HG02973 (cell line): Measurements from ENCODE around the gene DAPK2.
"Not testable (repeated sequence)": the region's sequence is repeated elsewhere in the genome, so short reads cannot be mapped to it uniquely, and the experiment has no call there.

Source experiments
- ATAC-seq: cut with Tn5 transposase; IDR thresholded peaks from one replicate; pipeline ENCODE4 v1.9.1; 2021; ENCODE audit warnings: moderate library complexity; ENCODE audit not compliant: unreplicated experiment

DAPK2 gene

GRCh38 chr15:64046421-64047153, at the start of gene DAPK2:
Gene DAPK2 (minus strand): TSS chr15:64046485. CDS start chr15:64040261, 6,224 bp downstream.
- no peak for ATAC-seq

GRCh38 chr15:64095431-64095794, 49.1 kb upstream of the DAPK2 start:
- no peak for ATAC-seq

GRCh38 chr15:64093627-64094417, 47.5 kb upstream of the DAPK2 start, which contains the start of gene CIAO2A:
Gene CIAO2A (minus strand): TSS chr15:64093838. CDS start chr15:64093768, 70 bp downstream.
- ATAC-seq = peak; percentile 53

GRCh38 chr15:64092864-64093626, 46.8 kb upstream of the DAPK2 start:
- ATAC-seq = no peak

- ATAC-seq = no peak
Observed at GRCh38 chr15:64092075-64092820, 46.0 kb upstream of the DAPK2 start.

GRCh38 chr15:64090527-64090926, 44.2 kb upstream of the DAPK2 start:
- ATAC-seq = no peak

- ATAC-seq = no peak
Observed at GRCh38 chr15:64089543-64090280, 43.4 kb upstream of the DAPK2 start.

GRCh38 chr15:64082757-64083156, 36.5 kb upstream of the DAPK2 start:
- no peak for ATAC-seq

GRCh38 chr15:64073496-64073895, 27.2 kb upstream of the DAPK2 start:
- not testable (repeated sequence) for ATAC-seq

GRCh38 chr15:64072812-64073211, 26.5 kb upstream of the DAPK2 start:
- no peak for ATAC-seq

GRCh38 chr15:64071931-64072765, 25.9 kb upstream of the DAPK2 start:
- no peak for ATAC-seq

GRCh38 chr15:64070965-64071851, 24.9 kb upstream of the DAPK2 start:
- ATAC-seq = no peak

- no peak for ATAC-seq
Observed at GRCh38 chr15:64070106-64070505, 23.8 kb upstream of the DAPK2 start.

- ATAC-seq = no peak
Observed at GRCh38 chr15:64068133-64068532, 21.8 kb upstream of the DAPK2 start.

GRCh38 chr15:64067564-64068030, 21.3 kb upstream of the DAPK2 start:
- ATAC-seq = no peak

- no peak for ATAC-seq
Observed at GRCh38 chr15:64066451-64066850, 20.2 kb upstream of the DAPK2 start.

- no peak for ATAC-seq
Observed at GRCh38 chr15:64060716-64061115, 14.4 kb upstream of the DAPK2 start.

GRCh38 chr15:64059104-64059503, 12.8 kb upstream of the DAPK2 start:
- ATAC-seq = not testable (repeated sequence)
